HG03108 (cell line): ENCODE data around the gene TMEM9.

Experiments
- ATAC-seq: cut with Tn5 transposase; IDR thresholded peaks from one replicate; pipeline ENCODE4 v1.9.1; 2021; ENCODE audit warnings: moderate library complexity; ENCODE audit not compliant: unreplicated experiment

TMEM9 gene

GRCh38 chr1:201127755-201128455, 26.4 kb downstream of the TMEM9 start:
- no peak for ATAC-seq

- no peak for ATAC-seq
These were observed 27.2 kb downstream of the TMEM9 start, which contains the start of gene ASCL5 for GRCh38 chr1:201126832-201127754. TSS of gene ASCL5 (minus strand) at chr1:201127184. CDS start at chr1:201115372, 11,812 bp downstream.

DNA sequence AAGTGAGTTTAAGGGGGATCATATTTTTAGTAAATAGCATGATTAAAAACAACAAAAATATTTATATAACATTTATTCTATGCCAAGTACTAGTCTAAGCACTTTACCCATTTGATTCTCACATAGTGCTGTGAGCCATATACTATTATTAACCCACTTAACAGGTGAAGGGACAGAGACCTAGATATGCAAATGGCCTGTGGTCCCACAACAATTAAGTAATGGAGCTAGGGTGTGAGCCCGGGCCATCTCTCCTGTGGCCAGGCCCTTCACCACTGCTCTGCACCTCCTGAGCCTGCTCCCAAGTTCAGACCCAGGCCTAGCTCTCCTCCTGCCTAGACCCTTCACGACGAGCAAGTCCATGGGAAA, 27.8 kb downstream of the TMEM9 start:
- ATAC-seq = no peak

GRCh38 chr1:201125800-201126199, 28.5 kb downstream of the TMEM9 start:
- ATAC-seq = no peak

- ATAC-seq = no peak
These were observed 29.3 kb downstream of the TMEM9 start for GRCh38 chr1:201125019-201125418.

DNA sequence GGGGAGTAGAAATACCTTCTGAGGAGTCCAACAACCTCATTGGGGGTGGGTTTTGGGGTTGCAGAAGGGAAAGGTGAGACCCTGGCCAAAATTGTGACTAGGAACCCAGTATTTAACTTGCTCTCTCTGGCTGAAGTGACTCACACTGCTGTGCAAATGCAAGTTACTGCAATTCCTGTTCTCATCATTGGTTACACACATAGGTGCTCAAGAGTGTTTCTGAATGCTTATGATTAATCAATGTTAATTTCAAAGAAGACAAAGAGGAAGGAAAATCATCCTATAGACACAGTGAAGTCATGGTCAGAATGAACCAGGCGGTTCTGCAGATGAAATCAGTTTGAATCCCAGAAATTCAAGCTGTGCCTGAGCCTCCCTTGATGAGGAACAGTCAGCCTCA, 30.4 kb downstream of the TMEM9 start:
- ATAC-seq = no peak

- ATAC-seq = no peak
These were observed 31.8 kb downstream of the TMEM9 start for GRCh38 chr1:201122321-201122957.

GRCh38 chr1:201119206-201120197, 34.8 kb downstream of the TMEM9 start:
- no peak for ATAC-seq

GRCh38 chr1:201116091-201116490, 38.2 kb downstream of the TMEM9 start:
- no peak for ATAC-seq

DNA sequence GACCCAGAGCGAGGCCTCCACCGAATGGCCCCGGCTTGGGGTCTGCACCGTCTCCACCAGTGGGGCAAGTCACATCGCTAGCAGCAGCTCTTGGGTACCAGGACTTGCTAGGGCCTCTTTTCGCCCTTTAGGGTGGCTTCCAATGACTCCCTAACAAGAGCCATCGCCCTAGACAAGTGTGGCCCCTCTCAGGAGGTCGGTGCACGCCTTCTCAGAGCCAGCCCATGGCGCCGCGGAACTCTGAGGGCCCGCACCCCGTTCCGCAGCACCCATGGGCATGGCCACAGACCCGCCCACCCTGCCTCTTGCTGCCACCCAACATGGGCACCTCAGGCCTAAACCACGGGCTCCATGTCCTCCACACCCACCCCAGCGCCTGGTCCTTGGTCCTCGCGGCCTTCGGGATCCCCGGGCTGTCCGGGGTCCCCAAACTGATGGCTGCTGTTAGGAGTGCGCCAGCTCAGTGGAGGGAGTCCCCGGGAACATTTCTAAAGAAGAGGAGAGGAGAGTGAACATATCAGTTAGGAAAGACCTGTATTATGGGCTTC, 38.8 kb downstream of the TMEM9 start:
- no peak for ATAC-seq

GRCh38 chr1:201114245-201115131, 39.8 kb downstream of the TMEM9 start:
- ATAC-seq = peak; percentile 85

GRCh38 chr1:201113451-201114244, 40.6 kb downstream of the TMEM9 start:
- ATAC-seq = no peak

DNA sequence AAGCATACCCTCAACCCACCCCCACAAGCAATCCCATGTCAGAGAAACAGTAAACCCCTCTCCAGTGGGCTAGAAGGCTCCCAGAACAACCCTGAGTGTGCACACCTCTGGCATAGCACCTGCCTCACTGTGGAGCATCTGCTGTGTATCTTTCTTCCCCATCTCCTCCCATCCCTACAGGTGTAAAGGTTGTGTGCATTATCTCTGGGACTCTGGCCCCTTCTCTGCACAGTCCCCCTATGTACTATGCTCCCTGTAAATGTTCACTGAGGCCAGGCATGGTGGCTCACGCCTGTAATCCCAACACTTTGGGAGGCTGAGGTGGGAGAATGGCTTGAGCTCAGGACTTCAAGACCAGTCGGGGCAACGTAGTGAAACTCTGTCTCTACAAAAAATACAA, 41.3 kb downstream of the TMEM9 start:
- ATAC-seq = no peak

DNA sequence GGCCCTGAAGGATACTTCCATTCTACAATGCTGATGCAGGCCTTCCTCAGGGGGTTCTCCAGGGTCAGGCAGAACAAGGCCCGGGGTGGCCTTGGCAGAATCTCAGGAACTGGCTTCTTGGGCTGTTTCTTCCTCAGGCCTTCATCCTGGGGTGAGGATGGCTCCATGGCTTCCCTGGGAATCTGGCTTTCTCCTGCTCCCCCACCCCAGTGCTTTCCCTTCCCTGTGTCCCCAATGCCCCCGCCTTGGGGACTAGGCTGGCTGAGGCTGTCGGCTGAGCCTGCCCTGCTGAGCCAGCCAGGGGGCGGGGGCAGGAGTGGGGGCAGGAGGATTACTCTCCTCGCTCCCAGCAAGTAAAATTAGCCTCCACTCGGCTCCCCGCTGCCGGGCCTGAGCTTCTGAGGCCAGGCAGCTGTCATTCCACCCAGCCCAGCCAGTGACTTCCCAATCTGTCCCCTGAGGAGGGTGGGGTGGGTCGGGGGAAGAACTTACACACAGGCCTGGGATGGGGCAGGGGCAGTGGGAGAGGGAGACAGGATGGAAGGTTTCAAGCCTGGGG, 42.0 kb downstream of the TMEM9 start, which contains the start of gene CACNA1S:
TSS of gene CACNA1S (minus strand) at position 254 of the 559 bp plus-strand sequence. CDS start at position 167, 87 bp downstream.
- ATAC-seq = no peak

DNA sequence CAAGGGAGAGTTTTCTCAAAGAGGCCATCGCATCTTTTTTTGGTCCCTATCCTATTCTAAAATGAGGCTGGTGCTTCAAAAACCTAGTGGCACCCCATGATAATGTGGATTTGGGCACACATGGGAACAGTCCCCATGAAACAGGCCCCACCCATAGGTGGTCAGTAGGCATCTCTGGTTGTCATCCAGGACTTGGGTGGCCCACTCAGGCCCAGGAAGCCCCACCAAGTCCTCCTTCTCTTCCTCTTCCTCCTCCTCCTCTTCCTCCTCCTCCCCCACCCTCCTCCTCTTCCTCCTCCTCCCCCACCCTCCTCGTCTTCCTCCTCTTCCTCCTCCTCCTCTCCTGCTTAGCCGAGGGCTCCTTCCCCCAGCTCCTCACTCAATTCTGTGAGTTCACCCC, 42.6 kb downstream of the TMEM9 start:
- ATAC-seq = no peak

- no peak for ATAC-seq
These were observed 43.1 kb downstream of the TMEM9 start for GRCh38 chr1:201111156-201111555.

GRCh38 chr1:201110616-201111015, 43.7 kb downstream of the TMEM9 start:
- no peak for ATAC-seq

GRCh38 chr1:201110138-201110537, 44.1 kb downstream of the TMEM9 start:
- no peak for ATAC-seq
